ENCODE measurements around the gene SERP1. TPM values are rescaled to one million over a fixed set of nuclear protein-coding genes. Genes with fewer than 3 reads are reported as not detected.

Gene SERP1
- total RNA-seq (2014; rRNA removed; shearing (Covaris generic)): 359 and 416 TPM in 2 replicates

GRCh38 chr3:150546226-150547044 is at the start of gene SERP1, which contains the start of gene EIF2A:
Gene SERP1, minus strand, starts transcription at chr3:150546496. Its CDS starts 361 bp downstream, at chr3:150546135.
Gene EIF2A, plus strand, starts transcription at chr3:150546787. Its CDS starts 16 bp downstream, at chr3:150546803.

Other genes starting within 250 kb of the SERP1 start
- gene TSC22D2, start 138.2 kb downstream of the SERP1 start, total RNA-seq (2014; rRNA removed; shearing (Covaris generic)): 4.1 and 6.5 TPM in 2 replicates
- 164 and 193 TPM in 2 replicates for gene EIF2A, start 291 bp upstream of the SERP1 start, total RNA-seq (2014; rRNA removed; shearing (Covaris generic))
- gene SELENOT, start 56.8 kb upstream of the SERP1 start, total RNA-seq (2014; rRNA removed; shearing (Covaris generic)): 32.1 and 39.8 TPM in 2 replicates
- not detected in 2 replicates for gene ERICH6, start 157.4 kb upstream of the SERP1 start, total RNA-seq (2014; rRNA removed; shearing (Covaris generic))
- gene SIAH2, start 216.7 kb upstream of the SERP1 start, total RNA-seq (2014; rRNA removed; shearing (Covaris generic)): 21.4 and 47.8 TPM in 2 replicates

All from A375 (cell line).